Brain pericyte (primary cell): Measurements from ENCODE around the gene INSIG2.

Experiments used
- DNase-seq: peaks from one replicate; pipeline ENCODE4 v3.0.0-alpha.2; 2012; ENCODE audit warnings: low read depth, low spot score

The INSIG2 gene

DNA sequence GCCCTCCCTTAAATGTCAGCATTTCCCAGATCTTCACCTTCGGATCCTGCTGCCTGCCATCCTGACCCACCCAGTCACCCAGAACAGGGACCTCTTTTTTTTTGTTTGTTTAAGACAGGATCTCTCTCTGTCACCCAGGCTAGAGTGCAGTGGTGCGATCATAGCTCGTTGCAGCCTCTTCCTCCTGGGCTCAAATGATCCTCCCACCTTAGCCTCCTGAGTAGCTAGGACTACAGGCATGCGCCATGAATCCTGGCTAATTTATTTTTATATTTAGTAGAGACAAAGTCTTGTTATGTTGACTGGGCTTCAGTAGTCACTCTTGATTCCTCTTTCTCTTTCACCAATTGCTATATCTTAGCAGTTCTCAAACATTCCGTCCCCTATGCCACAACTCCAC lies 39.0 kb downstream of the INSIG2 start:
- no peak for DNase-seq

DNA sequence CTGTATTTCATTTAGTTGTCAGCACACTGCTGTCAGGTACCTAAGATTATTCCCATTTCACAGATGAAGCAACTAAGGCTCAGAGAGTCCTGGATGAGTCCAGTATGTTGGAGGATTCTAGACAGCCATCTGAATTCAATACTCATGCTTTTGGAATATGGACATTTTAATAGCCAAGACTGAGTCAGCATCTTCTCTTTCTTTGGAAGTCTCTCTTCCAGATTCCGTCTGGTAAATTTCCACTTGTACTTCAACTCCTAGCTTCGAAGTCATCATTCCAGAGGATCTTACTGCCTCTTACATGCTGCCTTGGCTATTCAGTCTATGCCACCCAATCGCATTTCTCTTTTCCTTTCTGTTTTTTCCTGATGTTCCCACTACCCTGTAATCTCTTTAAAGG lies 40.6 kb downstream of the INSIG2 start:
- DNase-seq = no peak

DNA sequence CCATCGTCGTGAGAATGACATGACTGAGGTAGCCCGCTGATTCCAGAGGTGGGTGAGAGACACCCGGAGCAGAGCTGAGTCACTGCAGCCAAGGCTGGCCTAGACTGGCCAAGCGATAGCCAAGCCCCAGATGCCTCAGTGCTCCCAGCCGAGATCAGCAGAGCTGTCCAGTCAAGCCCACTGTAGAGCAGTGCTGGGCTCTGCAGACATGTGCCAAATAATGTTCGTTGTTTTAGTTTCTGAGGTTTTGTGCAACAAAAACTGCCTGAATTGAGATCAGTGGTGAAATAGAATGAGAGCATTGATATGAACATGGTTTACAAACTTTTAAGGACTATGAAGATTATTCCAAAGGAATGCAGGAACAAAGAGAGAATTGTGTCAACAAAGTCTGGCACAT lies 42.1 kb downstream of the INSIG2 start:
- DNase-seq = no peak

DNA sequence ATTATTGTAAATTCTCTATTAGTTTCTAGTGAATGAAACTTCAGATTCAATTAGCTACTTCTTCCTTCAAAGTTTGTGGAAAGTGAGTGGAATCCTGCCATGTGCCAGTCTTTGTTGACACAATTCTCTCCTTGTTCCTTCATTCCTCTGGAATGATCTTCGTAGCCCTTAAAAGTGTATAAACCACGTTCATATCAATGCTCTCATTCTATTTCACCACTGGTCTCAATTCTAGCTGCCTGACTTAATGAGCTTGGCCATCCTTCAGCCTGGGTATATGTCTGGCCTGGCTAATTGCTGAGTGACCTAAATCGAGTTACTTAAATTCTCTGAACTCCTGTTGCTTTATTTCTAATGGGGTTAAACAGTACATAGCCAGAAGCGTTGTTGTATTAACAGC lies 43.5 kb downstream of the INSIG2 start:
- no peak for DNase-seq

DNA sequence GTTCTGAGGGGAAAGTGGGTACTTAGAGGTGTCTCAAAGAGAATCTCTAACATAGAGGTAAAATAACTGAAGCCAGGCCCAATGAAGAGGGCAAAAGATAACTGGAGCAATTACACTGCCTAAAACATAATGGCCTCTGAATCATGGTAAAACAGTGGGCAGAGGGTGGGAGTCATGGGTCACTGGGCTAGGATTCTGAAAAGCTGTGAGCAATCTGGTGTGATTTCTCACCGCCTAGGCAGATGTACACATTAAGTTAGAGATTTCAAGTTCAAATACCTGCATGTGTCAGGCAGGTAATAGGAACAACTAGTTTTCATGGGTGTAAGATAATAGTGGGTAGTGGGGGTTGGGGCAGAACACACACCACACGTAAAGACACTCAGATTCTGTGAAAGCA lies 45.6 kb downstream of the INSIG2 start:
- no peak for DNase-seq

DNA sequence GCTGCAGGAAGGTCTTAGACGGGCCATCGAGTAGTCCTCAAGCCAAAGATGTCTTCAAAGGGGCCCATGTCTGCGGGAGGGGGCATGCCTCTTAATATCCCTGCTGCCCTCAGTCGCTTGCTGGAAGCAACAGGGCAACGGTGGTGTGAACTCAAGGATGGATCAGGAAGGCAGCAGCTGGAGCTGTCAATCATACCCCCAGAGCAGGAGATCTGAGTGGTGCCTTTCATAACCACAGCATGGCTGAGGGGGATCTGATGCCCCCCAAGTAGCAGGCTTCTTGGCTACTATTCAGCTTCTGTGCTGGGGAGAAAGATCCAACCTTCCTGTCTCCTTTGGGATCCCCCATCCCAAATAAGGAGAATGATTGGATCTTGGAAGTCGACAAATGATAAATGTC lies 46.4 kb downstream of the INSIG2 start:
- DNase-seq = no peak

DNA sequence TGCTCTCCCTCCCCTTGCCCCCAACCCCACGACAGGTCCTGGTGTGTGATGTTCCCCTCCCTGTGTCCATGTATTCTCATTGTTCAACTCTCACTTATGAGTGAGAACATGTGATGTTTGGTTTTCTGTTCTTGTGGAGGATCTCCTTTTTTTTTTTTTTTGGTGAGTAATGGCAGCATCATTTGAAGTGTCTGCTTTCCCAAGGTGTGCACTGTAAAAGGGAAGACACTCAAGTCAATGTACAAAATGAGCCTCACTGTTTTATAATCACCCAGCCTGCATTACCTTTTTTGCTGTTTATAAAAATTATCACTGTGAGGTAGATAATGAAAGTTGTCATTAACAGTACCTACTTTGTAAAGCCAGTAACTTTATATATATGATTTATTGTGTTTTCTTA lies 56.9 kb downstream of the INSIG2 start:
- no peak for DNase-seq

DNA sequence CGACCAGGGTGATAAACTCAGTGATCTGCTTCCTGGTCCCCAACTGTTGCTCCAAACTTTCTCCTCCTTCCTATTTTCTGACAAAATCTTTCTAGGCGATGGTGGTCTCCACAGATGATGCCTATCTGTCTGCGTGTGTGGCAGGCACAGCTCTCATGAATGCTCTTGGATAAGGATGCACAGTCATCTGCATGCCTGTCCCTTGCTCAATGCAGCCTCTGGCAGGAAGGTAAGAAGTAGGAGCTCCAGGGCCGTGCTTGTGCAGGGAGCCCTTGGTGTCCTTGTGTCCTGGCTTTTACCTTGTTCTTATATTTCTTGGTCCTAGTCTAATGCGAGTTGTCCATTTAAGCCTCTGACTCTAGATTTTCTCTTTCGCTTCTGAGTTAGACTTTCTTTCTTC lies 57.5 kb downstream of the INSIG2 start:
- DNase-seq = no peak

DNA sequence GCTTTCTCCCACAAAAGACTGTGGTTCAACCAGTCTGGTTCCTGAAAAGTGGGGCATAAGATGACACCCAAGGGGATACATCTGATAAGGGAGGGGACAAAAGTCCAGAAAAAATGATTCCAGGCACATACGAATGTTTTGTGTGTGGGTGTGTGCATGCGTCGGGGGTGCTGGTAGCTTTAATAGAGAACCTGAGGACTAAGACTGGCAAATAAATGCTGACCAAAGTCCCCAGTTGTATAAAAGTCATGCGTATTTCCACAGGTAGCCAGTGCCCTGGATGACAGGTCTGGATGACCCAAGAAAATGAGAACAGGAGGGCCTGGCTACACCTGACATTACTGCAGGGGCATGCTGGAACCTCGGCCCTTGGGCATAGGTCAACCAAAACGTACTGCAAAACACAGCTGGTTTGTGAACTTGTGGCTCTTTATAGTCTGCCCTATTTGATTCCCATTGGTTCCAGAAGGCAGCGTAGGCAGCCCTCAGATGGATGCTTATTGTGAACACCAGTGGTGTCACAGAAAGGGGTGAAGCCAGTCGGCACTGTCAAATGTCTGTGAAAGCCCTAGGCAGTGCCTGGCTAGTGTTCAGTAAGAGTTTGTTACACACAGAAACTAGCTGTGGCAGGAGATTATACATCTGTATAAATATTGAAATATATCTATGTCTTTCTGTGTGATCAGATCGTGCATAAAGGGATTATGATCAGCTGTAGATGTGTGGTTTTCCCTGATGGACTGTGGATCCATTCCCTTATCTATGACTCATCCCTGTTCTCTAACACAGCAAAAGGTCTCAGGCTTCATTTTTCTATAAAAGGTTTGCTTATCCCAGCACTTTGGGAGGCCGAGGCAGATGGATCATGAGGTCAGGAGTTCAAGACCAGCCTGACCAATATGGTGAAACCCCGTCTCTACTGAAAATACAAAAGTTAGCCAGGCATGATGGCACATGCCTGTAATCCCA lies 58.3 kb downstream of the INSIG2 start:
- no peak for DNase-seq

DNA sequence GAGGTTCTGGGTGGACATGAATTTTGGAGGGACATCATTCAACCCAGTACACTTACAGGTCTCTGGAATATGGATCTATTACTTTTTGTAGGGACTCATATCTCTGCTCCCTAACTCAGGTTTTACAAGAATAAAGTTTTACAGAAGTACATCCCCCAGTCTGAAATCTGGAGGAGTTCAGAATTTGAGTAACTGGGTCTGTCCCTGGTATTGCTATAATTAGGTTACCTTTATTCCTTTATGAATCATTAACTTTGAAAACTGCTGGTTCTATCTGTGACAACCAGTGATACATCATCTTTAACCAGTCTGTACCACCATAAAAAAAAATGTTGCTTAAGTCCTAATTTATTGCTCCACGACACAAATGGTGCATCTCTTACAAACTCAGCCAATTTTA lies 59.9 kb downstream of the INSIG2 start:
- no peak for DNase-seq

DNA sequence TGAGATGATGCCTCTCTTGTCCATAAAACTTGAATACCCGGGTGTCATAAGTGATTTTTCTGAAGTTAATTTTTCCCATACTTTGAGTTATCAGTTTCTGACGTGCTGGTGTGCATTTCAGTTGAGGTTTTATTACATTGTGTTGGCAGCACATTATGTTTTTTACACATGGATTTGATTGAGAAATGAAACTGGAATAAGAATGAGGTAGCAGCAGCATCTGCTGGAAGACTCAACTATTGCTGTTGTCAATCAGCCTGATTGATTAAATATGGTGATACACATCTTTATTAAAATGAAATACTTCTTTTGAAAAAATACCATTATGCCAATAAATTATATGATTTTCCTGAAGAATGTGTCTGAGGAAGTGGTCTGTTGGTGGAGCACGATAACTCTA lies 60.5 kb downstream of the INSIG2 start:
- no peak for DNase-seq

DNA sequence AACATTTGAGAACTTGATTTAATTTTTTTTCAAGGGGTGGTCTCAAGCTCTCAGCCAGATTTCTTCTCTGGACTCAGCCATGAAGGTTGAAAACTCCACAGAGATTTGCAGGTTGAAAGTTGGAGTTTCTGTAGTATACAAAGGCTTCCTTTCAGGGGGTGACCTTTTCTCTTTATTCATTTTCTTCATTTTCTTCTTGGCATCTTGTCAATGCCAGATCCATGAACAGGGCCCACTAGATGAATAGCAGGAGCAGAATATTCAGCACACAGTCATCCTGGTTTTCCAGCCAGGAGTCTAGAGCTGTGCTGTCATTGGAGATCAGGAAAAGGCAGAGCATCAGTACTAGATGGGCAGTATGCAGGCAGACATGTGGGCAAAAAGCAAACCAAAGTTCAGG lies 62.0 kb downstream of the INSIG2 start:
- no peak for DNase-seq

DNA sequence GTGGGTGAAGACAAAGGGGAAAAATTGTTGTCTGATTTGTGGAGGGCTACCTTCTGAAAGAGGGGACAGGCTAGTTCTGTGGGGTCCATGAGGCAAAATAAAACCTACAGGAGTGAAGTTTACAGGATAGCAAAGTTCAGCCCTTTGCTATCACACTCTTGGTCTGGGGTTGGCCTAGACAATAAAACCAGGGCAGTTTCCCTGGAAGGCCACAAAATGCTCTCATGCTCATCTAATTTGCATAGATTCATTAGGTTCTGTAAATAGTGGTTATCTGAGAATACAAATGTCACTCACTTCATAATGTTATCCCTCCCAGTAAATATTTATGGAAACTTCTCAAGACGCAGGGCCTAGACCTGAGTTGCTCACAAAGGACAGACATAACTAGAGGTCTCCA lies 63.6 kb downstream of the INSIG2 start:
- no peak for DNase-seq

DNA sequence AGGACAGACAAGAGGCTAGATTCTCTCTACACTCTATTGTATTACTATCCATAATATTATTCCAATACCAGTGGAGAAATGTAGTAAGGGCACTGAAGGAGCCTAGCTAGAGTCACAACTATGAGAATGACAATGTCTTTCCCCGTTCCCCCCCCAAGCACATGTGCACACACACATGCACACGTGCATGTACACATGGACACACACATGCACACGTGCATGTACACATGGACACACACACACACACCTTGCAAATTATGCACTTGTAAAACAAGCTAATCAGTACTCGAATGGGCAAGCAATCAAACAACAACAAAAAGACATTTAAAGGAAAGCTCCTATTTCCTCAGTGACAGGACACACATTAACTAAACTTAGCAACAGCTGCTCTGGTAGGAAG lies 65.2 kb downstream of the INSIG2 start:
- DNase-seq = no peak

DNA sequence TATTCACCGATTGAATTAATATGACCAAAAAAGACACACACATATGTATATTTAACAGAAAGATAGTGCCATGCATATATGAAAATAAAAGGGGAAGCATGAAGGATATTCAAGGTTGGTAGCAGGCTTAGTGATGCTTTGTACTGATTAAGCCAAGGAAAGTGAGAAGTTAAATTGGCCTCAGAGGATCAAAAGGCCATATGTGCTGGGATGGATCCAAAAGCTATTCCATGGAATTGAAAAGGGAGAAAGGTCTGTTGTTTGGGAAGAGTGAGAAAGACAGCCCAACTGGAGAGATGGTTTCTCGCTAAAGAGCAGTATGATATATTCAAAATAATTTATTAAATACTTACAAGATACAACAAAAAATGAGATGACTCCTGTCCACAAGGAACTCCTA lies 65.9 kb downstream of the INSIG2 start:
- DNase-seq = no peak
